Endothelial cell of umbilical vein (primary cell): ENCODE measurements around the gene NIPSNAP2. TPM values are rescaled to one million over a fixed set of nuclear protein-coding genes. Genes with fewer than 3 reads are reported as not detected.
A peak's percentile ranks its signal among the peaks of the same experiment; 100 is the strongest.
"Not testable (repeated sequence)": the region's sequence is repeated elsewhere in the genome, so short reads cannot be mapped to it uniquely, and the experiment has no call there.

ENCODE experiments used
- BruUV-seq: library from RNA; stranded (reverse); fragments of 400-500 nt; replicated peaks from 2 replicates; lab custom pipeline; 2021; lab: Mats Ljungman, UMichigan
- CTCF ChIA-PET: fragments of 300-600, 350-600 bp; sonication (Branson Sonifier 250); formaldehyde crosslinking; loops from one replicate; lab custom pipeline; 2021; ENCODE audit warnings: antibody characterized with exemption, inconsistent platforms; lab: Charles Lee
- POLR2A ChIA-PET: fragments of 300-600, 350-600 bp; sonication (Branson Sonifier 250); formaldehyde crosslinking; loops from one replicate; lab custom pipeline; 2021; ENCODE audit warnings: antibody characterized with exemption, inconsistent platforms; lab: Charles Lee
- DNase-seq: peaks from one replicate; pipeline ENCODE4 v3.0.0-alpha.2; 2011; ENCODE audit warnings: low read depth, low spot score
- FAIRE-seq: peaks from 2 replicates; lab custom pipeline; 2011; peaks lifted over from hg19 to GRCh38; lab: Jason Lieb, UNC
- H2AFZ ChIP-seq: 2 replicates; pipeline ENCODE4 v1.6.0; 2012; ENCODE audit warnings: low read depth, low read length, control low read depth, inconsistent platforms
- H3K27ac ChIP-seq: 2 replicates; pipeline ENCODE4 v1.5.1; 2011; ENCODE audit warnings: low read depth, mild to moderate bottlenecking, control low read depth, low read length, moderate library complexity; ENCODE audit not compliant: insufficient read depth
- H3K27me3 ChIP-seq, 2 experiments: 2 replicates each; pipeline versions ENCODE4 v1.6.0 to v1.6.1; 2011; ENCODE audit warnings: low read length in 2 of 2, mixed read lengths in 1 of 2; ENCODE audit not compliant: control insufficient read depth in 2 of 2, insufficient read depth in 2 of 2
- H3K36me3 ChIP-seq, 2 experiments: 2 replicates in 1 of 2; 3 replicates in 1 of 2; pipeline ENCODE4 v1.5.1; 2011; ENCODE audit warnings: low read length in 2 of 2, mild to moderate bottlenecking in 1 of 2, moderate library complexity in 1 of 2; ENCODE audit not compliant: control insufficient read depth in 2 of 2, insufficient read depth in 2 of 2; ENCODE audit errors: extremely low read depth in 1 of 2
- H3K4me1 ChIP-seq: 3 replicates; pipeline ENCODE4 v1.5.1; 2011; ENCODE audit warnings: mild to moderate bottlenecking, low read length; ENCODE audit not compliant: control insufficient read depth, insufficient read depth; ENCODE audit errors: extremely low read depth
- H3K4me2 ChIP-seq: 2 replicates; pipeline ENCODE4 v1.6.1; 2011; ENCODE audit warnings: low read length, control low read depth, mixed read lengths; ENCODE audit not compliant: insufficient read depth
- H3K4me3 ChIP-seq, 3 experiments: fragments of 200-600 bp in 1 of 3; sonication (generic), shearing (Covaris generic) in 1 of 3; replicated peaks in 1 of 3; 2 replicates each; pipeline ENCODE4 v1.5.1; 2011 to 2016; ENCODE audit warnings: control low read depth in 3 of 3, low read length in 3 of 3, mild to moderate bottlenecking in 2 of 3, inconsistent platforms in 1 of 3, low read depth in 1 of 3, moderate library complexity in 1 of 3; ENCODE audit not compliant: insufficient read depth in 1 of 3
- H3K79me2 ChIP-seq: 2 replicates; pipeline ENCODE4 v1.6.0; 2012; ENCODE audit warnings: low read length, inconsistent platforms; ENCODE audit not compliant: control insufficient read depth, insufficient read depth
- H3K9ac ChIP-seq: replicated peaks from 2 replicates; pipeline ENCODE3; 2011; ENCODE audit warnings: low read length, control low read depth; ENCODE audit not compliant: insufficient read depth; ENCODE audit errors: extremely low read depth
- H3K9me1 ChIP-seq: replicated peaks from 3 replicates; pipeline ENCODE4 v1.6.0; 2011; ENCODE audit warnings: mild to moderate bottlenecking, low read length; ENCODE audit not compliant: control insufficient read depth, insufficient read depth; ENCODE audit errors: extremely low read depth
- H3K9me3 ChIP-seq: replicated peaks from 2 replicates; pipeline ENCODE4 v1.5.1; 2012; ENCODE audit warnings: low read length, inconsistent platforms; ENCODE audit not compliant: control insufficient read depth, insufficient read depth
- H4K20me1 ChIP-seq: replicated peaks from 2 replicates; pipeline ENCODE3; 2011; ENCODE audit warnings: mild to moderate bottlenecking, low read length; ENCODE audit not compliant: control insufficient read depth, insufficient read depth; ENCODE audit errors: extremely low read depth
- EZH2 ChIP-seq: IDR thresholded peaks from 2 replicates; pipeline ENCODE4 v1.6.1; 2012; ENCODE audit warnings: borderline replicate concordance, low read depth, mild to moderate bottlenecking, moderate library complexity, low read length, inconsistent platforms; ENCODE audit not compliant: severe bottlenecking
- FOS ChIP-seq: IDR thresholded peaks from 2 replicates; pipeline ENCODE4 v1.6.1; 2011; ENCODE audit warnings: mild to moderate bottlenecking, low read length, moderate library complexity, borderline replicate concordance; ENCODE audit not compliant: insufficient read depth
- GATA2 ChIP-seq: IDR thresholded peaks from 2 replicates; pipeline ENCODE4 v1.7.0; 2011; ENCODE audit warnings: low read depth, mild to moderate bottlenecking, moderate library complexity, mixed read lengths, low read length; ENCODE audit not compliant: insufficient read length, insufficient read depth
- JUN ChIP-seq: IDR thresholded peaks from 2 replicates; pipeline ENCODE4 v1.6.1; 2011; ENCODE audit warnings: borderline replicate concordance, low read depth; ENCODE audit not compliant: insufficient read length, insufficient read depth
- MAX ChIP-seq: IDR thresholded peaks from 2 replicates; pipeline ENCODE4 v1.6.1; 2011; ENCODE audit not compliant: insufficient read depth, insufficient read length
- MYC ChIP-seq: IDR thresholded peaks from one replicate; pipeline ENCODE4 v1.6.1; 2011; ENCODE audit warnings: mild to moderate bottlenecking, low read depth, low read length
- POLR2A ChIP-seq: IDR thresholded peaks from 2 replicates; pipeline ENCODE4 v1.6.1; 2012; ENCODE audit warnings: low read depth, mild to moderate bottlenecking, control low read depth, low read length
- POLR2AphosphoS5 ChIP-seq: IDR thresholded peaks from 2 replicates; pipeline ENCODE4 v1.6.1; 2012; ENCODE audit warnings: low read depth, mild to moderate bottlenecking, control low read depth, low read length, moderate library complexity; ENCODE audit not compliant: insufficient read depth
- dilution Hi-C: fragments of 300-500 bp; cut with MboI; formaldehyde crosslinking; loops from one replicate; pipeline ENCODE4 v1.15.0; 2019; ENCODE audit warnings: low sequenced_read_pairs; ENCODE audit not compliant: extremely low pct_ligation_motif_present
- intact Hi-C: fragments of 100-400 bp; cut with micrococcal nuclease; formaldehyde crosslinking; loops from one replicate; pipeline ENCODE4 v1.10.0; 2022
- polyA plus RNA-seq, 4 experiments: library from polyadenylated mRNA; depleted of rRNA in 3 of 4; stranded (reverse) in 3 of 4; unstranded in 1 of 4; fragments of >200 nt; gene quantifications; 2 replicates each; pipeline versions ENCODE4 v1.2.1 to v1.2.3, GENCODE V29; 2011 to 2012; ENCODE audit warnings: missing spikeins in 1 of 4
- total RNA-seq: library from RNA; stranded (reverse); gene quantifications from 2 replicates; pipeline ENCODE4 v1.2.3, GENCODE V29; 2021
- TF ChIP-seq, protein P1 (sequence below), 2 donors: IDR thresholded peaks; 1 replicate in 1 of 2; 2 replicates in 1 of 2; pipeline ENCODE4 v1.5.1; 2011; ENCODE audit warnings: low read length in 2 of 2, mild to moderate bottlenecking in 2 of 2, moderate library complexity in 2 of 2, control low read depth in 1 of 2, inconsistent platforms in 1 of 2, low read depth in 1 of 2; ENCODE audit not compliant: insufficient read depth in 1 of 2; ENCODE audit errors: extremely low read depth in 1 of 2

Gene NIPSNAP2
- total and polyA plus RNA-seq, 2 donors (not counting 3 experiments of a cell fraction or from before 2014, with no cell fraction given) = 29.7 to 50.5 TPM

- Histone ChIP-seq H3K4me2 (peak within 1 kb of the TSS; percentile 62), H3K36me3 (peaks cover 0 to 5% of the 10 kb centered on the region in 2 experiments), H3K27me3 (no peaks in the 10 kb centered on the region), H3K9ac (peak within 1 kb of the TSS; percentile 78), H2AFZ (peak within 1 kb of the TSS; percentile 79), H3K9me3 (no peaks in the 10 kb centered on the region), H3K9me1 (no peaks in the 10 kb centered on the region), H3K79me2 (peaks cover 14% of the 10 kb centered on the region), H3K27ac (peak within 1 kb of the TSS; percentile 55), H4K20me1 (no peaks in the 10 kb centered on the region), H3K4me1 (no peaks in the 10 kb centered on the region), H3K4me3 (peak within 1 kb of the TSS; percentile 83 to 88 (median 84))
- intact Hi-C loops (loop anchor here (1.0 kb wide), 1 partner anchor 64 kb away; the partner anchor contains the start of gene ZNF713), dilution Hi-C loops (no loop called here)
- TSS peak; percentile 45 for BruUV-seq
- TF ChIP-seq, protein P1, sequence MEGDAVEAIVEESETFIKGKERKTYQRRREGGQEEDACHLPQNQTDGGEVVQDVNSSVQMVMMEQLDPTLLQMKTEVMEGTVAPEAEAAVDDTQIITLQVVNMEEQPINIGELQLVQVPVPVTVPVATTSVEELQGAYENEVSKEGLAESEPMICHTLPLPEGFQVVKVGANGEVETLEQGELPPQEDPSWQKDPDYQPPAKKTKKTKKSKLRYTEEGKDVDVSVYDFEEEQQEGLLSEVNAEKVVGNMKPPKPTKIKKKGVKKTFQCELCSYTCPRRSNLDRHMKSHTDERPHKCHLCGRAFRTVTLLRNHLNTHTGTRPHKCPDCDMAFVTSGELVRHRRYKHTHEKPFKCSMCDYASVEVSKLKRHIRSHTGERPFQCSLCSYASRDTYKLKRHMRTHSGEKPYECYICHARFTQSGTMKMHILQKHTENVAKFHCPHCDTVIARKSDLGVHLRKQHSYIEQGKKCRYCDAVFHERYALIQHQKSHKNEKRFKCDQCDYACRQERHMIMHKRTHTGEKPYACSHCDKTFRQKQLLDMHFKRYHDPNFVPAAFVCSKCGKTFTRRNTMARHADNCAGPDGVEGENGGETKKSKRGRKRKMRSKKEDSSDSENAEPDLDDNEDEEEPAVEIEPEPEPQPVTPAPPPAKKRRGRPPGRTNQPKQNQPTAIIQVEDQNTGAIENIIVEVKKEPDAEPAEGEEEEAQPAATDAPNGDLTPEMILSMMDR (IDR thresholded peaks at IDR 0.05; ENCODE audit: extremely low read depth in 1 of 2, insufficient read depth in 1 of 2, low read depth in 1 of 2, low read length in 2 of 2) = no peak
- TF ChIP-seq MYC (peak; percentile 92), MAX (peak; percentile 61), FOS (no peak), GATA2 (no peak), JUN (no peak), EZH2 (no peak), POLR2AphosphoS5 (peak; percentile 79), POLR2A (peak; percentile 79)
- FAIRE-seq (peak; percentile 92), DNase-seq (peak; percentile 89)
- CTCF ChIA-PET = no interaction called here
- POLR2A ChIA-PET = no interaction called here
Measured at GRCh38 chr7:55951637-55952351, 12.6 kb upstream of the NIPSNAP2 start, which contains the start of gene MRPS17. Gene MRPS17, plus strand, starts transcription at chr7:55951877. Its CDS starts 1,319 bp downstream, at chr7:55953196.

GRCh38 chr7:55952352-55952671 is 12.1 kb upstream of the NIPSNAP2 start:
- H3K9me3 ChIP-seq, H3K4me1 ChIP-seq, H3K27me3 ChIP-seq, CTCF ChIA-PET, DNase-seq, BruUV-seq, H3K9me1 ChIP-seq, POLR2A ChIA-PET, FAIRE-seq, H4K20me1 ChIP-seq, intact Hi-C loops, dilution Hi-C loops, H3K36me3 ChIP-seq: not testable (repeated sequence)
- Histone ChIP-seq H3K4me2 (peak overlapping the region; percentile 62), H2AFZ (peak overlapping the region; percentile 79), H3K27ac (peak overlapping the region; percentile 55), H3K9ac (peak overlapping the region; percentile 78), H3K4me3 (peak overlapping the region; percentile 83 to 88 (median 84)), H3K79me2 (peaks cover 14% of the 10 kb centered on the region)
